Keratinocyte (primary cell): ENCODE measurements around the gene FMN2.

ENCODE experiments used
- EZH2 ChIP-seq: IDR thresholded peaks from one replicate; pipeline ENCODE4 v1.6.1; 2012; ENCODE audit warnings: inconsistent platforms, mild to moderate bottlenecking, low read length, moderate library complexity
- TF ChIP-seq, protein P1 (sequence below), 3 experiments: IDR thresholded peaks in 1 of 3; conservative IDR thresholded peaks in 1 of 3; optimal IDR thresholded peaks in 1 of 3; 2 replicates in 2 of 3; 3 replicates in 1 of 3; pipeline versions ENCODE3 to v1.5.1; 2011; ENCODE audit warnings: low read length in 3 of 3, mild to moderate bottlenecking in 3 of 3, moderate library complexity in 2 of 3, control low read depth in 1 of 3, inconsistent platforms in 1 of 3; ENCODE audit not compliant: insufficient read depth in 2 of 3; ENCODE audit errors: extremely low read depth in 1 of 3

DNA sequence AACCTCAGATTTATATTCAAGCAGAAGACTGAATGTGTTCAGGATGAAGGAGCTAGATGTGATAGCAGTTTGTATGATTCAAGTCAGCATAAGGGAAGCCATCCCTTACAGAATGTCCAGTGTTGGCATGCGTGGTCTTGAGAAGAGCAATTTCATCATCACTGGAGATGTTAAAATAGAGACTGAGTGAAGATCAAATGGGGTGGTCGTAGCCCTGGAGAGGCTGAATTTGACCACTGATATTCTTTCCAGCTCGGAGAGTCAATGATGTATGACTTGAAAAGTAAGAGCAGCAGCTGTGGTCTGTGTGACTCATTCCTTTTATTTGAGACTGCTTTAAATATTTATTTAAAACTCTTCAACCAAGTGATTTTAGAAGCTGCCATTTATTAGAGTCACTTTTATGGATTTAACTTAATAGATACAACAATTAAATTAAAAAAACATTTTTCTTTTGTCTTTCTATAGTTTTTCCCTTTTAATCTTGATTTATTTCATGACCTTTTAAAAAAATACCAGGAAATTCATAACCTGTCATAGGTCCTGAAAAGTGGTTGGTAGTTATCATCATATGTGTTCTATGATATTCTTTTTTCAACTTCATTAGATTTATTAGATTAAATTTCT, 15.5 kb downstream of the FMN2 start:
- TF ChIP-seq, protein P1, sequence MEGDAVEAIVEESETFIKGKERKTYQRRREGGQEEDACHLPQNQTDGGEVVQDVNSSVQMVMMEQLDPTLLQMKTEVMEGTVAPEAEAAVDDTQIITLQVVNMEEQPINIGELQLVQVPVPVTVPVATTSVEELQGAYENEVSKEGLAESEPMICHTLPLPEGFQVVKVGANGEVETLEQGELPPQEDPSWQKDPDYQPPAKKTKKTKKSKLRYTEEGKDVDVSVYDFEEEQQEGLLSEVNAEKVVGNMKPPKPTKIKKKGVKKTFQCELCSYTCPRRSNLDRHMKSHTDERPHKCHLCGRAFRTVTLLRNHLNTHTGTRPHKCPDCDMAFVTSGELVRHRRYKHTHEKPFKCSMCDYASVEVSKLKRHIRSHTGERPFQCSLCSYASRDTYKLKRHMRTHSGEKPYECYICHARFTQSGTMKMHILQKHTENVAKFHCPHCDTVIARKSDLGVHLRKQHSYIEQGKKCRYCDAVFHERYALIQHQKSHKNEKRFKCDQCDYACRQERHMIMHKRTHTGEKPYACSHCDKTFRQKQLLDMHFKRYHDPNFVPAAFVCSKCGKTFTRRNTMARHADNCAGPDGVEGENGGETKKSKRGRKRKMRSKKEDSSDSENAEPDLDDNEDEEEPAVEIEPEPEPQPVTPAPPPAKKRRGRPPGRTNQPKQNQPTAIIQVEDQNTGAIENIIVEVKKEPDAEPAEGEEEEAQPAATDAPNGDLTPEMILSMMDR (optimal IDR thresholded peaks at IDR 0.05 in 1 of 3, IDR thresholded peaks at IDR 0.05 in 1 of 3, conservative IDR thresholded peaks at IDR 0.05 in 1 of 3; ENCODE audit: extremely low read depth in 1 of 3, insufficient read depth in 2 of 3, low read length in 3 of 3) = no peak
- TF ChIP-seq EZH2 = no peak
